Endothelial cell of umbilical vein (primary cell): Measurements from ENCODE around the gene CBY3. TPM values are rescaled to one million over a fixed set of nuclear protein-coding genes. Genes with fewer than 3 reads are reported as not detected.

Source experiments
- BruUV-seq: library from RNA; stranded (reverse); fragments of 400-500 nt; replicated peaks from 2 replicates; lab custom pipeline; 2021; lab: Mats Ljungman, UMichigan
- CTCF ChIA-PET: fragments of 300-600, 350-600 bp; sonication (Branson Sonifier 250); formaldehyde crosslinking; loops from one replicate; lab custom pipeline; 2021; ENCODE audit warnings: antibody characterized with exemption, inconsistent platforms; lab: Charles Lee
- POLR2A ChIA-PET: fragments of 300-600, 350-600 bp; sonication (Branson Sonifier 250); formaldehyde crosslinking; loops from one replicate; lab custom pipeline; 2021; ENCODE audit warnings: antibody characterized with exemption, inconsistent platforms; lab: Charles Lee
- DNase-seq: peaks from one replicate; pipeline ENCODE4 v3.0.0-alpha.2; 2011; ENCODE audit warnings: low read depth, low spot score
- FAIRE-seq: peaks from 2 replicates; lab custom pipeline; 2011; peaks lifted over from hg19 to GRCh38; lab: Jason Lieb, UNC
- H2AFZ ChIP-seq: 2 replicates; pipeline ENCODE4 v1.6.0; 2012; ENCODE audit warnings: low read depth, low read length, control low read depth, inconsistent platforms
- H3K27ac ChIP-seq: 2 replicates; pipeline ENCODE4 v1.5.1; 2011; ENCODE audit warnings: low read depth, mild to moderate bottlenecking, control low read depth, low read length, moderate library complexity; ENCODE audit not compliant: insufficient read depth
- H3K27me3 ChIP-seq, 2 experiments: 2 replicates each; pipeline versions ENCODE4 v1.6.0 to v1.6.1; 2011; ENCODE audit warnings: low read length in 2 of 2, mixed read lengths in 1 of 2; ENCODE audit not compliant: control insufficient read depth in 2 of 2, insufficient read depth in 2 of 2
- H3K36me3 ChIP-seq, 2 experiments: 2 replicates in 1 of 2; 3 replicates in 1 of 2; pipeline ENCODE4 v1.5.1; 2011; ENCODE audit warnings: low read length in 2 of 2, mild to moderate bottlenecking in 1 of 2, moderate library complexity in 1 of 2; ENCODE audit not compliant: control insufficient read depth in 2 of 2, insufficient read depth in 2 of 2; ENCODE audit errors: extremely low read depth in 1 of 2
- H3K4me1 ChIP-seq: 3 replicates; pipeline ENCODE4 v1.5.1; 2011; ENCODE audit warnings: mild to moderate bottlenecking, low read length; ENCODE audit not compliant: control insufficient read depth, insufficient read depth; ENCODE audit errors: extremely low read depth
- H3K4me2 ChIP-seq: 2 replicates; pipeline ENCODE4 v1.6.1; 2011; ENCODE audit warnings: low read length, control low read depth, mixed read lengths; ENCODE audit not compliant: insufficient read depth
- H3K4me3 ChIP-seq, 3 experiments: fragments of 200-600 bp in 1 of 3; sonication (generic), shearing (Covaris generic) in 1 of 3; replicated peaks in 1 of 3; 2 replicates each; pipeline ENCODE4 v1.5.1; 2011 to 2016; ENCODE audit warnings: control low read depth in 3 of 3, low read length in 3 of 3, mild to moderate bottlenecking in 2 of 3, inconsistent platforms in 1 of 3, low read depth in 1 of 3, moderate library complexity in 1 of 3; ENCODE audit not compliant: insufficient read depth in 1 of 3
- H3K79me2 ChIP-seq: 2 replicates; pipeline ENCODE4 v1.6.0; 2012; ENCODE audit warnings: low read length, inconsistent platforms; ENCODE audit not compliant: control insufficient read depth, insufficient read depth
- H3K9ac ChIP-seq: replicated peaks from 2 replicates; pipeline ENCODE3; 2011; ENCODE audit warnings: low read length, control low read depth; ENCODE audit not compliant: insufficient read depth; ENCODE audit errors: extremely low read depth
- H3K9me1 ChIP-seq: replicated peaks from 3 replicates; pipeline ENCODE4 v1.6.0; 2011; ENCODE audit warnings: mild to moderate bottlenecking, low read length; ENCODE audit not compliant: control insufficient read depth, insufficient read depth; ENCODE audit errors: extremely low read depth
- H3K9me3 ChIP-seq: replicated peaks from 2 replicates; pipeline ENCODE4 v1.5.1; 2012; ENCODE audit warnings: low read length, inconsistent platforms; ENCODE audit not compliant: control insufficient read depth, insufficient read depth
- H4K20me1 ChIP-seq: replicated peaks from 2 replicates; pipeline ENCODE3; 2011; ENCODE audit warnings: mild to moderate bottlenecking, low read length; ENCODE audit not compliant: control insufficient read depth, insufficient read depth; ENCODE audit errors: extremely low read depth
- CTCF ChIP-seq, 2 donors: IDR thresholded peaks; 1 replicate in 1 of 2; 2 replicates in 1 of 2; pipeline ENCODE4 v1.5.1; 2011; ENCODE audit warnings: low read length in 2 of 2, mild to moderate bottlenecking in 2 of 2, moderate library complexity in 2 of 2, control low read depth in 1 of 2, inconsistent platforms in 1 of 2, low read depth in 1 of 2; ENCODE audit not compliant: insufficient read depth in 1 of 2; ENCODE audit errors: extremely low read depth in 1 of 2
- EZH2 ChIP-seq: IDR thresholded peaks from 2 replicates; pipeline ENCODE4 v1.6.1; 2012; ENCODE audit warnings: borderline replicate concordance, low read depth, mild to moderate bottlenecking, moderate library complexity, low read length, inconsistent platforms; ENCODE audit not compliant: severe bottlenecking
- FOS ChIP-seq: IDR thresholded peaks from 2 replicates; pipeline ENCODE4 v1.6.1; 2011; ENCODE audit warnings: mild to moderate bottlenecking, low read length, moderate library complexity, borderline replicate concordance; ENCODE audit not compliant: insufficient read depth
- GATA2 ChIP-seq: IDR thresholded peaks from 2 replicates; pipeline ENCODE4 v1.7.0; 2011; ENCODE audit warnings: low read depth, mild to moderate bottlenecking, moderate library complexity, mixed read lengths, low read length; ENCODE audit not compliant: insufficient read length, insufficient read depth
- JUN ChIP-seq: IDR thresholded peaks from 2 replicates; pipeline ENCODE4 v1.6.1; 2011; ENCODE audit warnings: borderline replicate concordance, low read depth; ENCODE audit not compliant: insufficient read length, insufficient read depth
- MAX ChIP-seq: IDR thresholded peaks from 2 replicates; pipeline ENCODE4 v1.6.1; 2011; ENCODE audit not compliant: insufficient read depth, insufficient read length
- MYC ChIP-seq: IDR thresholded peaks from one replicate; pipeline ENCODE4 v1.6.1; 2011; ENCODE audit warnings: mild to moderate bottlenecking, low read depth, low read length
- POLR2A ChIP-seq: IDR thresholded peaks from 2 replicates; pipeline ENCODE4 v1.6.1; 2012; ENCODE audit warnings: low read depth, mild to moderate bottlenecking, control low read depth, low read length
- POLR2AphosphoS5 ChIP-seq: IDR thresholded peaks from 2 replicates; pipeline ENCODE4 v1.6.1; 2012; ENCODE audit warnings: low read depth, mild to moderate bottlenecking, control low read depth, low read length, moderate library complexity; ENCODE audit not compliant: insufficient read depth
- dilution Hi-C: fragments of 300-500 bp; cut with MboI; formaldehyde crosslinking; loops from one replicate; pipeline ENCODE4 v1.15.0; 2019; ENCODE audit warnings: low sequenced_read_pairs; ENCODE audit not compliant: extremely low pct_ligation_motif_present
- intact Hi-C: fragments of 100-400 bp; cut with micrococcal nuclease; formaldehyde crosslinking; loops from one replicate; pipeline ENCODE4 v1.10.0; 2022
- polyA plus RNA-seq, 4 experiments: library from polyadenylated mRNA; depleted of rRNA in 3 of 4; stranded (reverse) in 3 of 4; unstranded in 1 of 4; fragments of >200 nt; gene quantifications; 2 replicates each; pipeline versions ENCODE4 v1.2.1 to v1.2.3, GENCODE V29; 2011 to 2012; ENCODE audit warnings: missing spikeins in 1 of 4
- total RNA-seq: library from RNA; stranded (reverse); gene quantifications from 2 replicates; pipeline ENCODE4 v1.2.3, GENCODE V29; 2021

The CBY3 gene
- total and polyA plus RNA-seq, 2 donors (not counting 3 experiments of a cell fraction or from before 2014, with no cell fraction given) = not detected

- peak; percentile 26 for FAIRE-seq
- Histone ChIP-seq H3K27ac (no peak overlapping the region), H3K4me2 (peak overlapping the region; percentile 71), H3K79me2 (peaks cover 66% of the 10 kb centered on the region), H3K9me1 (no peaks in the 10 kb centered on the region), H3K4me3 (peak overlapping the region in 2 of 3 experiments; percentile 59 to 96), H3K27me3 (no peaks in the 10 kb centered on the region), H3K36me3 (peaks cover 4 to 5% of the 10 kb centered on the region in 2 experiments), H2AFZ (no peak overlapping the region), H3K4me1 (peaks cover 18% of the 10 kb centered on the region), H4K20me1 (peaks cover under 1% of the 10 kb centered on the region), H3K9ac (peak overlapping the region; percentile 96), H3K9me3 (no peaks in the 10 kb centered on the region)
- peak; percentile 18 for DNase-seq
- POLR2A ChIA-PET = interaction anchor here (0.7 to 4.4 kb wide), 3 partner anchors 32 to 141 kb away, joined by 6 to 18 read pairs (median 6); partner anchors contain the start of gene HNRNPH1
- no TSS peak for BruUV-seq
- intact Hi-C loops (no loop called here), dilution Hi-C loops (no loop called here)
- TF ChIP-seq POLR2A (no peak), GATA2 (no peak), JUN (no peak), MAX (no peak), MYC (no peak), CTCF (IDR thresholded peaks at IDR 0.05; ENCODE audit: extremely low read depth in 1 of 2, insufficient read depth in 1 of 2, low read depth in 1 of 2, low read length in 2 of 2) (no peak), POLR2AphosphoS5 (no peak), EZH2 (no peak), FOS (no peak)
- CTCF ChIA-PET = interaction anchor here (1.8 kb wide), 1 partner anchor 12 kb away, joined by 3 read pairs; no protein-coding TSS in a partner anchor
Measured at GRCh38 chr5:179700401-179700918, 19.6 kb upstream of the CBY3 start.
